Measurements from ENCODE around the gene TCP1.

The TCP1 gene

GRCh38 chr6:159789377-159790148 is at the start of gene TCP1:
Gene TCP1, minus strand, starts transcription at chr6:159789602. Its CDS starts 134 bp downstream, at chr6:159789468.
- Mint-ChIP-seq H3K36me3 (peaks cover 63% of the 10 kb centered on the region), H3K4me3 (peak within 1 kb of the TSS; percentile 91), H3K9me3 (no peaks in the 10 kb centered on the region), H3K27ac (peak within 1 kb of the TSS; percentile 96), H3K27me3 (no peaks in the 10 kb centered on the region), H3K4me1 (peaks cover 67% of the 10 kb centered on the region)
- CTCF ChIA-PET, result interaction anchor here (0.9 to 2.0 kb wide), 4 partner anchors 62 to 97 kb away, joined by 3 to 6 read pairs (median 4); no protein-coding TSS in a partner anchor
- DNase-seq, result peak; percentile 100

- H3K27ac Mint-ChIP-seq, result no peak overlapping the region
- no peak overlapping the region for H3K4me3 Mint-ChIP-seq
- CTCF ChIA-PET, result no interaction called here
- DNase-seq, result no peak
- peaks cover 4% of the 10 kb centered on the region for H3K27me3 Mint-ChIP-seq
- no peaks in the 10 kb centered on the region for H3K36me3 Mint-ChIP-seq
- no peaks in the 10 kb centered on the region for H3K9me3 Mint-ChIP-seq
- peaks cover 14% of the 10 kb centered on the region for H3K4me1 Mint-ChIP-seq
Measured at GRCh38 chr6:159838020-159838744, 48.8 kb upstream of the TCP1 start.

- no peak for DNase-seq
- Mint-ChIP-seq H3K36me3 (no peaks in the 10 kb centered on the region), H3K27ac (no peak overlapping the region), H3K4me3 (no peak overlapping the region), H3K27me3 (peaks cover 4% of the 10 kb centered on the region), H3K9me3 (no peaks in the 10 kb centered on the region), H3K4me1 (peaks cover 16% of the 10 kb centered on the region)
- CTCF ChIA-PET, result no interaction called here
Measured at GRCh38 chr6:159837511-159837910, 48.1 kb upstream of the TCP1 start.

- Mint-ChIP-seq H3K36me3 (no peaks in the 10 kb centered on the region), H3K27me3 (peaks cover 4% of the 10 kb centered on the region), H3K27ac (no peak overlapping the region), H3K4me3 (no peak overlapping the region), H3K9me3 (no peaks in the 10 kb centered on the region), H3K4me1 (peaks cover 16% of the 10 kb centered on the region)
- CTCF ChIA-PET, result interaction anchor here (0.6 kb wide), 1 partner anchor 30 kb away, joined by 4 read pairs; no protein-coding TSS in a partner anchor
- DNase-seq, result no peak
Measured at GRCh38 chr6:159836718-159837490, 47.5 kb upstream of the TCP1 start.

DNA sequence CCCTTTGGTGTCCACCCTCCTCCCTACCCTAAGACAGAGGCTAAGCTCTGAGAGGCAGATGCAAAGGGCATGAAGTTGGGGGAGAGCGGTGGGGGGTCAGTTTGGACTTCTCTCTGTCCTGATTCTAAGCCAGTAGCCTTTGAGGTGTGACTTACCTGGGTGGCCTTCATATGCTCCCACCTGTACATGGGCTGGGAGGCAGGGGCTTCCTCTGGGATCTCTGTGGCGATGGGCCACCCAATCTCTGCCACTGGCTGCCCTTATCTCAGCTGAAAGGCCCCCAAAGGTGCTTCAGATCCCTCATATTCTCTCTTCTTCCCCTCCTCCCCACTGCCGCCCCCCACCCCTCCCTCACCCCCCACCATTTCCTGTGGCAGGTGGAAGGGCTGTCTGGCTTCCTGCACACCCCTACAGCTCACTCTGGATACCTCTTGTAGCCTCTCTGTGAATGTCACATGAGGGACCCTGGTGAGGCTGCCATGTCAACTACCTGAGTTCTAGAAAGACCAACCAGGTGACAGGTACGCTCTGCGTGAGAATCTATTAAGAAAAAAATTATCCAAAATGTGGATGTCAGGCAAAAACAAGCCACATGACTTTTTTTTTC is 44.7 kb upstream of the TCP1 start:
- no peaks in the 10 kb centered on the region for H3K36me3 Mint-ChIP-seq
- CTCF ChIA-PET, result no interaction called here
- no peak overlapping the region for H3K27ac Mint-ChIP-seq
- peaks cover 27% of the 10 kb centered on the region for H3K27me3 Mint-ChIP-seq
- H3K4me1 Mint-ChIP-seq, result peaks cover 21% of the 10 kb centered on the region
- DNase-seq, result no peak
- H3K9me3 Mint-ChIP-seq, result no peaks in the 10 kb centered on the region
- H3K4me3 Mint-ChIP-seq, result no peak overlapping the region

- Mint-ChIP-seq H3K27me3 (peaks cover 27% of the 10 kb centered on the region), H3K4me3 (no peak overlapping the region), H3K27ac (no peak overlapping the region), H3K9me3 (no peaks in the 10 kb centered on the region), H3K4me1 (peaks cover 21% of the 10 kb centered on the region), H3K36me3 (no peaks in the 10 kb centered on the region)
- no peak for DNase-seq
- CTCF ChIA-PET, result no interaction called here
Measured at GRCh38 chr6:159833556-159833955, 44.2 kb upstream of the TCP1 start.

DNA sequence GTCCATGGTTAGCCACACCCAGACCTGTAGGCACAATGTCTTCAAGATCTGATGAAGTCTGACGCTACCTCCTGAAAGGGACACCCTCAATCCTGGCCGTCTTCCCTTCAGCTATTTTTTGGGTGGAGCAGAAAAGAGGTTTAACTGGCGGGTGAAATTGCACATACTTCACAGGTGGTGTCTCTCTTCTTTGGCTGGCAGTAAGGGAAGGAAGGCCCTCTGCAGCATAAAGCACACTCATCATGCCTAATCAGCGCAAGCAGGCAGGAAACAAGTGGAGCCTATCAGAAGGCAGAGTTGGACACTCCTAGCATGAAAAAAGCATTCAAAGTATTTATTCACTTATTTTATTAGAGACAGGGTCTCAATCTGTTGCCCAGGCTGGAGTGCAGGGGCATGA is 43.5 kb upstream of the TCP1 start:
- H3K27ac Mint-ChIP-seq, result no peak overlapping the region
- peaks cover 21% of the 10 kb centered on the region for H3K4me1 Mint-ChIP-seq
- H3K27me3 Mint-ChIP-seq, result peaks cover 27% of the 10 kb centered on the region
- no peak for DNase-seq
- CTCF ChIA-PET, result no interaction called here
- no peaks in the 10 kb centered on the region for H3K9me3 Mint-ChIP-seq
- no peaks in the 10 kb centered on the region for H3K36me3 Mint-ChIP-seq
- no peak overlapping the region for H3K4me3 Mint-ChIP-seq

GRCh38 chr6:159831373-159831679 is 41.9 kb upstream of the TCP1 start:
- Mint-ChIP-seq H3K4me1 (peaks cover 23% of the 10 kb centered on the region), H3K27me3 (peaks cover 23% of the 10 kb centered on the region), H3K9me3 (no peaks in the 10 kb centered on the region), H3K27ac (no peak overlapping the region), H3K4me3 (no peak overlapping the region), H3K36me3 (no peaks in the 10 kb centered on the region)
- CTCF ChIA-PET, result no interaction called here
- no peak for DNase-seq

DNA sequence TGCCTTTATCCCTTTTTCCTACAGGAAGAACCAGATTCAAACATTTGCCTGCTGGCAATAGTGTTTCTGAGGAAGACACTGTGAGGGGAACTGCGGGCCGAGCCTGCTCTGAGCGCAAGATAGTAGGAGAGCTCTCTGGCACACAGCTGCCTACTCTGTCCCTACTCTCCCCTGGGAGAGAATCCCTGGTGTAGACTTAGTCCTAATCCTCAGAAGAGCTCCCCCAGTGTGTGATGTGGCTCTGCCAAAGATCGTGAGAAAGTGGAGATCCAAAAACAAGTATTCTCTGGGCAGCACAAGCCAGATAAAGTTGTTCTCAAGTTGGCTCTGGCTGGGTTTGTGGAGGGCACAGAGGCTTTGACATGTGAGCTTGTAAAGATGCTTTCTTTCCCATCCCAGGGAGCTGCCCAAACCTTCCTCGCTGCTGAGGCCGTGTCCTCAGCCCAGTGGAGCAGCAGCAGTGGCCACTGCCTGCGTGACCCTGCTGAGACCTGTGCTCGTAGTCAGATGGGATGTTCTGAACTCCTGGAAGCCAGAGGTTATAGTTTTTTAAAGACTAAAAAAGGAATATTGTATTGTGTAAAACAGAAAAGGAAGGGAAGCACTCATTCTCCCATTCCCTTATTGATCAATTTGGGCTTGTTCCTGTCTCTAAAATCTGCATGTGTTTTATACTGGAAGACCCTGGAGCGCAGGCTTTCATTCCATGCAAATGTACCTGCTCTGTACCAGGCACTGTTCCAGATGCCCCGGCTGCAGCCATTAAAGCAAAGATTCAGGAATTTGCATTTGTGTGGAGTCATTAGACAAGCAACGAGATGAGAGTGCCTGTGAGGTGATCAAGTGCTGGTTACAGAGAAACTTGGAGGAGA is 41.3 kb upstream of the TCP1 start:
- Mint-ChIP-seq H3K9me3 (no peaks in the 10 kb centered on the region), H3K27ac (no peak overlapping the region), H3K4me1 (peaks cover 23% of the 10 kb centered on the region), H3K27me3 (peaks cover 23% of the 10 kb centered on the region), H3K4me3 (no peak overlapping the region), H3K36me3 (no peaks in the 10 kb centered on the region)
- DNase-seq, result no peak
- CTCF ChIA-PET, result no interaction called here

DNA sequence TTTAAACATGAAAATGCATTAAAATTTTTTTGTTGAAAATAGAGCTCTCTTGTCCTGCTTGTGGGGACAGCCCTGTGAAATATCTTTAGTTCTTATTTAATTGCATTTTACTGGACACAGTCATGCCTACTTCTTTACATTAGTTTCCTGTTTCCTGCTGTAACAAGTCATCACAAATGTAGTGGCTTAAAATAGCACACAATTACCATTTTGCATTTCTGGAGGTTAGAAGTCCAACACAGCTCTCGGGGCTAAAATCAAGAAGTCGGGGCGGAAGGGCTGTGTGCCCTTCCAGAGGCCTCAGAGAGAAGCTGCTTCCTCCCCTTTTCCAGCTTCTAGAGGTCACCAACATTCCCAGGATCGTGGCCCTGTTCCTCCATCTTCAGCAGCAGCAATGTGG is 40.1 kb upstream of the TCP1 start:
- H3K9me3 Mint-ChIP-seq, result no peaks in the 10 kb centered on the region
- H3K4me3 Mint-ChIP-seq, result no peak overlapping the region
- H3K4me1 Mint-ChIP-seq, result peaks cover 17% of the 10 kb centered on the region
- H3K36me3 Mint-ChIP-seq, result no peaks in the 10 kb centered on the region
- CTCF ChIA-PET, result interaction anchor here (1.1 kb wide), 1 partner anchor 626 kb away, joined by 3 read pairs; no protein-coding TSS in a partner anchor
- no peak overlapping the region for H3K27ac Mint-ChIP-seq
- H3K27me3 Mint-ChIP-seq, result peaks cover 23% of the 10 kb centered on the region
- no peak for DNase-seq

GRCh38 chr6:159828074-159828473 is 38.7 kb upstream of the TCP1 start:
- no peaks in the 10 kb centered on the region for H3K36me3 Mint-ChIP-seq
- no peaks in the 10 kb centered on the region for H3K9me3 Mint-ChIP-seq
- CTCF ChIA-PET, result no interaction called here
- H3K4me1 Mint-ChIP-seq, result peaks cover 9% of the 10 kb centered on the region
- DNase-seq, result no peak
- no peak overlapping the region for H3K4me3 Mint-ChIP-seq
- H3K27me3 Mint-ChIP-seq, result peaks cover 27% of the 10 kb centered on the region
- no peak overlapping the region for H3K27ac Mint-ChIP-seq

DNA sequence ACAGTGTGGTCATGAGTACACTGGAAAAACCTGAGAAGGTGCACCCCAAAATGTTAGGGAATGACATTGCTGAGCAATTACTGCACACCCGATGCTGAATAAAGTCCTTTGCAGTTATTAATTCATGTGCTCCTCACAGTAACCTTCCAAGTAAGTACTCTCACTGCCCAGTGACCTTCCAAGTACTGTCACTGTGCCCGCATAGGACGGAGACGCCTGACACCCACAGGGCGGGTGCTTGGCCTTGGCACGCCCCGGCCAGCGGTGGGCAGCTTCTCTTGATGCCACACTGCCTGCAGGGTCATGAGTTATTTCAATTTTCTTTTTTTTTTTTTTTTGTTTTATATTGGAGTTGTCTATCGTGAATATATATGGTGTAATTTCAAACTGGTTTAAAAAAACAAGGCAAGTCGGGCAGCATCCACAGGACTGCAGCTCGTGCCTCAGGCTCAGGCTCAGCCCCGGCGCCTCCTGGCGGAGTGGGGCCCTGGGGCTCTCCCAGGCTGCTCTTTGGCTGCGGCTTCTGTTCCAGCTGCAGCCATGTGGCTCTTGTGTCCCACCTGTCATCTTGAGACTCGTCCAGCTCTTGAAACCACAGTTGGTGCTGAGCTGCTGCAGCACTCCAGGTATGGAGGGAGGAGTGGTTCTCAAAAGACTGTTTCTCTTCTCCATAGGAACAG is 37.7 kb upstream of the TCP1 start:
- no peaks in the 10 kb centered on the region for H3K9me3 Mint-ChIP-seq
- no peaks in the 10 kb centered on the region for H3K36me3 Mint-ChIP-seq
- CTCF ChIA-PET, result no interaction called here
- DNase-seq, result no peak
- peaks cover 30% of the 10 kb centered on the region for H3K27me3 Mint-ChIP-seq
- peaks cover 7% of the 10 kb centered on the region for H3K4me1 Mint-ChIP-seq
- no peak overlapping the region for H3K4me3 Mint-ChIP-seq
- no peak overlapping the region for H3K27ac Mint-ChIP-seq

GRCh38 chr6:159826004-159826403 is 36.6 kb upstream of the TCP1 start:
- DNase-seq, result no peak
- Mint-ChIP-seq H3K36me3 (no peaks in the 10 kb centered on the region), H3K27me3 (peaks cover 21% of the 10 kb centered on the region), H3K4me3 (no peak overlapping the region), H3K9me3 (no peaks in the 10 kb centered on the region), H3K4me1 (peaks cover 8% of the 10 kb centered on the region), H3K27ac (no peak overlapping the region)
- CTCF ChIA-PET, result no interaction called here

Data from activated naive CD4-positive, alpha-beta T cell treated with anti-CD3 and anti-CD28 coated beads, Interleukin-2, amount 10 ng/mL, durations not matched to agents 7 days and 5 days (primary cell).